GM18951 (cell line): ENCODE data around the gene ZBTB21.
"Not testable (repeated sequence)": the region's sequence is repeated elsewhere in the genome, so short reads cannot be mapped to it uniquely, and the experiment has no call there.

ENCODE experiments used
- POLR2A ChIP-seq: IDR thresholded peaks from 4 replicates; pipeline ENCODE4 v1.6.1; 2011; ENCODE audit warnings: mild to moderate bottlenecking; ENCODE audit not compliant: insufficient read length, insufficient read depth; ENCODE audit errors: extremely low read depth
- in situ Hi-C: fragments of 300-500 bp; cut with MboI; formaldehyde crosslinking; loops from one replicate; pipeline ENCODE4 v1.12.0; 2022; ENCODE audit warnings: low sequenced_read_pairs, mixed read lengths, inconsistent platforms; ENCODE audit not compliant: unreplicated experiment

ZBTB21 gene

DNA sequence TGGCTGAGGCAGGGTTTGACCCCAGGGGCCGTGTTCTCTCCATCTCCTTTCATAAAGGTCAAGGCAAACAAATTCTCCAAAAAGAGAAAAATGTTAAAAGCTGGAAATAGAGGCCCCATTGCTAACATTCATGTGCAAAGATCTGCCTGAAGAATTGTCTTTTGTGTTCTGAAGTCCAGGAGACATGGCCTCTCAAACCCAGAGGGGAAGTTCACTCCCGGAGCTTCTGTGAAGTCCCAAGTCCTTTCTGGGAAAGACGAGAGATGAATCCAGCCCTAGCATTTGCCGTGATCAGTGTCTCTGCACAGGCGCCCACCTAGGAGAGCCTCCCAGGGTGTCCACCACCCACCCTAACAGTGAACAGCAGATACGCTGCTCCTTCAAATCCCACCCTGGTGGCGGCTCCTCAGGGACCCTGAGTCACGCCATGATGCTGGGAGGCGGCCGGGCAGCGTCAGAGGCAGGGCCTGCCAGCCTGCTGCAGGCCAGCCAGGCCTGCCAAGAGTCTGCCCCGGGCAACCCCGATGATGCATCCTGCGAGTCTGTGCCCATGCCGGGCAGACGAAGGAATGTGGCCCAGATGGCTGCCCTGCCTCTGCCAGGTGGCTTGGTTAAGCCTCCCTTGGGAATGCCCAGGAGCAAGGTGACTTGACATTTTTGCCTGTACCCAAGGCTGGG, 51.1 kb downstream of the ZBTB21 start:
- no peak for TF ChIP-seq POLR2A
- in situ Hi-C loops: no loop called here

DNA sequence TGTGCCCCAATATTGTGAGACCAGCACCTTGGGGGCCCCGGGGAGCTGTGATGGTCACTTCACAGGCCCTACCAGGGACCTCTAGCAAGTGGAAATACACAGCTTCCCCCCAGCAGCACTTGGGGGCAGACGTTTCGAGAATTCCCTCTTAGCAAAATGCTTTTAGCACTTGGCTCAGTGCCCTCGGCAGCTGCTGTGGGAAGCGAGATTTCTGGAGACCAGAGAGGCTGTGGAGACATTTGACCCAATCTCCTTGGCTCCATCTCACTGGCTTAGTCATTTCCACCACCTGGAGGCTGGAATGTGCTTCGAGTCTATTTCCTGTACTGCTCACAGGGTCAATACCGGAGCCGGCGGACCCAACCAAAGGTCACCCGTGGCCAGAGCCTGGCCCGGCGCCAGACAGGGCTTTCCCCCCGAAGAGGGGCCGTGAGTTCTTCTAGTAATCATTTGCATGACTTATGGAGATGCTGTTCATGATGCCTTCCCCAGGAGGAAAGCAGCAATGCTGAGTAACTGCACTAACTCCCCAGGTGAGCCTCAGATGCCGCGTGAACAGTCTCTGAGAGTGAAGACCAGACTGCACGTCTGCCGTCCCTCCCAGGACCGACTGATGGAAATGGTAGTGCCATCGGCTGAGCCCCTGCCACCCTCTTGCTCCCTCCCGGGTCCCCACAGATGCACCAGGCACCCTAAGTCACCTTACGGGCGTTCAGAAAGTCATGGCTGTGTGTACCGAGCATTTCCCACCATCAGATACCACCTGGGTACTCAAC, 52.0 kb downstream of the ZBTB21 start:
- no peak for TF ChIP-seq POLR2A
- in situ Hi-C loops: no loop called here

DNA sequence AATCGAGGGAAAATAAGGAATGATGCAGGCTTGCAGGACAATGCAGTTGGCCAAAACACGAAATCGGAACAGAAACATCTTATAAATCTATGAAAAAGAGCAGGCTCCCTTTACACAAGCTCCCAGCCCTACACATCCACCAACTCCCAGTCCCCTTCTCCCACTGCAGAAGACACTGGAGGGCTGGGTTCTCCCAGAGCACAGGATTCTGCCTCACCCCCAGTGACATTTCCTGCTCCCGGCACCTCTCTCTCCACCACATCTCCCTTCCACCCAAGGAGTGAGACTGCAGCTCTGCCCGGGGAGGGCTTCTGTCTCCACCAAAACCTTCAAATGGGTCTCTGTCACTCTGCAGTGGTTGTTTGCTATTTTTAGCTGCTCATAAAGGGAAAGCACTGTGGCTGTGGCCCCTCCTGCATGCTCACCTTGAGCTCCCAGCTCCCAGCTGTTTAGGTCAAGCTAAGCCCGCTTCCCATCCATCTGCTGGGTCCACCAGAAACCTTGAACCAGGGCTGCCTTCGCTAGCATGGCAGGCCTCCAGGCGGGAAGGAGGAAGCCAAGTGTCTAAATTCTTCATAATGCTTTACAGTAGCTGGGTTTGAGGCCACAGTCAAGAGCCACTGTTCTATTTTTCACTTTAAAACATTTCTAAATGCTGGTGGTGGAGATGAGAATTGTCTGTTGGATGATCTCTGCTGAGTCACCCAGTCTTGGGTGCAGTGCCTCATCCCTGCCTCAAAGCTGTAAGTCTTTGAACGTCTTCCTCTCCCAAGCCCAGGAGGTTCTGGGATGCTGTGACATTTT, 53.0 kb downstream of the ZBTB21 start:
- in situ Hi-C loops: no loop called here
- no peak for TF ChIP-seq POLR2A

- no peak for TF ChIP-seq POLR2A
- in situ Hi-C loops: no loop called here
These were observed 54.6 kb downstream of the ZBTB21 start for GRCh38 chr21:41955516-41955915.

DNA sequence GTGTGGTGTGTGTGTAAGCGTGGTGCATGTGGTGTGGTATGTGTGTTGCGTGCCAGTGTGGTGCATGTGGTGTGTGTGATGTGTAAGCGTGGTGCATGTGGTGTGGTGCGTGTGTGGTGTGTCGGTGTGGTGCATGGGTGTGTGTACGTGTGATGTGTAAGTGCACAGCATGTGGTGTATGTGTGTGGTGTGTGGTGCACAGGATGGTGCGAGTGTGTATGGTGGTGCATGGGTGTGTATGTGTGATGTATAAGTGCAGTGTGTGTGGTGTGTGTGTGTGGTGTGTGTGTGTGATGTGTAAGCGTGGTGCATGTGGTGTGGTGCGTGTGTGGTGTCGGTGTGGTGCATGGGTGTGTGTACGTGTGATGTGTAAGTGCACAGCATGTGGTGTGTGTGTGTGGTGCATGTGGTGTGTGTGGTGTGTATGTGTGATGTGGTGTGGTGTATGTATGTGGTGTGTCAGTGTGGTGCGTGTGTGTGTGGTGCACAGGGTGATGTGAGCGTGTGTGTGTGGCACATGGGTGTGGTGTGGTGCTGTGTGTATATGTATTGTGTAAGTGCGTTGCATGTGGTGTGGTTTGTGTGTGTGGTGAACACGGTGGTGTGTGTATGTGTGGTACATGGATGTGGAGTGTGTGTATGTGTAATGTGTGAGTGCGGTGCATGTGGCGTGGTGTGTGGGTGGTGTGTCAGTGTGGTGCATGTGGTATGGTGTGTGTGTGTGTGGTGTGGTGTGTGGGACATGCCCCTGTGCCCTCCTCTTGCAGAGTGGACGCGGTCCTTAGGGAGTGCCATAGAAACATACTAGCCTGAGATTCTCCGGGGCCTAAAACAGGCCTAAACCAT, 55.3 kb downstream of the ZBTB21 start:
- TF ChIP-seq POLR2A: no peak
- in situ Hi-C loops: no loop called here

DNA sequence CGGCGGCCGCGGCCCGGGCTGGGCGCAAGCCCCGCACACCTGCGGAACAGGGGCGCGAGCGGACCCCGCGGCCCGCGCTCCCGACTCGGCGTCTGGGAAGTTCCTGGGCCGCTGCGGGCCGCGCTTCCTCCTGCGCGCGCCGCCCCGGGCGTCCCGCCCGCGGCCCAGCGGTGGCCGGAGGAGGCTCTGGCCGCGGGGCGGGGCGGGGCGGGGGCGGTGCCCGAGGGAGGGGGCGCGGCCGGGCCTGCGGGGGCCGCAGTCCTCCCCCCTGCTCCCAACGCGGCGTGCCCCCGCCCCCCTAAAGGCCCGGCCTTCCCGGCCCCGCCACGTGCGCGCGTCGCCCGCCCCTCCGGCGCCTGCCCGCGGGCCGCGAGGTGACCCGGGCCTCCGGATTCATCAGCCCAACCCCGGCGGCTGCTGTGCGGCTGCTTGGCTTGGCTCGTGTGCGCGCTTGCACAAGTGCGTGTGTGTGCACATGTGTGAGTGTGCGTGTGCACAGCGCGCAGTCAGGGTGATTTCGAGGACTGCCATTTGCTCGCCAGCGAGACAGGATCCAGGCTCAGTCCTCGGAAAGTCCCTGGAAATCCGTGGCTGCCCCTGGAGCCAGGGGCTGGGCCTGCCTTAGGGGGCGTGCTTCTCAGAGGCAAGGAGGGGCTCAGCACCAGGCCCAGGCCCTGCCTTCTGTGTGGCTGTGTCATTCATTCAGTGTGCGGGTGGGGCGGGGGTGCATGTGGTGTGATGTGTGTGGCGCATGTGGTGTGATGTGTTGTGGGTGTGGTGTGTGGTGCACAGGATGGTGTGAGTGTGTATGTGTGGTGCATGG, 56.1 kb downstream of the ZBTB21 start, which contains the start of gene C2CD2:
Gene C2CD2, minus strand, starts transcription at position 188 of the 823 bp plus-strand sequence. CDS start 370 bp downstream, outside the sequence.
- in situ Hi-C loops: no loop called here
- TF ChIP-seq POLR2A: peak; percentile 74

DNA sequence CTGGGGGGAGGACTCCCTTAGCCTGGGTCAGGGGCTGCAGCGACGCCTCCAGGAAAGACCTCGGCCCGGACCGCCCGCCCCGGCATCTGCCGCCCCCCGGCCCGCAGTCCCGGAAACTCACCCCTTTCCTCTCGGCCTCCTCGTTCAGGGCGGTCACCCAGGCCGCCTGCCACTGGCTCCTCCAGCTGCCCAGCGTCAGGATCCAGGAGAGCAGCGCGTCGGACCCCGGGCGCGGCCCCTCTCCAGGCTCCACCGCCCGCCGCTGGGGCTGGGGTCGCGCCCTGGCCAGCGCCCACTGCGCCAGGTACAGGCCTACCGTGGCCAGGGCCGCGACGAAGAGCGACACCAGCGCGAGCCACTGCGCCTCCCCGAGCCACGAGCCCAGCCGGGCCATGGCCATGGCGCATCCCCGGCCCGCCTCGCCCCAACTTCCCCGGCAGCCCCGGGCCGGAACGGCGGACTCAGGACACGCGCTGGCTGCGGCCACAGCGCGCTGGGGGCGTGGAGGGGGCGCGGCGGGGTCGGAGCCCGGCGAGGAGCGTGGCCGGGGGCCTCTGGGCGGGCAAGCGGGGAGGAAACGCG, 56.8 kb downstream of the ZBTB21 start:
- in situ Hi-C loops: no loop called here
- TF ChIP-seq POLR2A: no peak

DNA sequence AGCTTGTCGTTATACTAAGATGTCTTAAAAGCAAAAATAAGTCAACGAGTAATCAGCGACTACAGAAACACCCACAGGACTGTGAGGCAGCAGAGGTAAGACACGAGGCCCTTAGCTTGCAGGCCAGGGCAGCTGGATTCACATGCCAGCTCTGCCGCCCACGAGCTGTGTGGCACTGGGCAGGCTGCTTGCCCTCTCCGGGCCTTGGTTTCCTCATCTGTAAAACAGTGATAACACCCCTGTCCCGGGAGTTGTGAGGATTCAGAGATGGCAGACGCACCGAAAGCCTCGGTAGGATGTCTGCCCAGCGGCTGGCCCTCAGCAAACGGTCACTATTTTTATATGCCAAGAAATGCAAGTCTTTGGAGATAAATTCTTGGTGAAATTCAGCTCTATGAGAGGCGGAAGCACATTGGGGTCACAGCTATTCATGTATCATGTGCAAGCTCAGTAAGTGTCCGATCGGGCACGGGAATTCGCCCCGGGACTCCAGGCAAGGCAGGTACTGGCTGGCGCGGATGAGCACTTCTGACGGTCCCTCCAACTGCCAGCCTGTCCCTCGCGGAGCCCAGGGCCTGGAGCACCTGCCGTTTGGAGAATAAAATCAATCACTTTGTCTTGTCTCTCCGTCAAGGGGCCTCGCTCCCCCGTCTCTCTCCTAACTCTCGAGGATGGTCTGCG, 57.5 kb downstream of the ZBTB21 start:
- in situ Hi-C loops: no loop called here
- TF ChIP-seq POLR2A: no peak

DNA sequence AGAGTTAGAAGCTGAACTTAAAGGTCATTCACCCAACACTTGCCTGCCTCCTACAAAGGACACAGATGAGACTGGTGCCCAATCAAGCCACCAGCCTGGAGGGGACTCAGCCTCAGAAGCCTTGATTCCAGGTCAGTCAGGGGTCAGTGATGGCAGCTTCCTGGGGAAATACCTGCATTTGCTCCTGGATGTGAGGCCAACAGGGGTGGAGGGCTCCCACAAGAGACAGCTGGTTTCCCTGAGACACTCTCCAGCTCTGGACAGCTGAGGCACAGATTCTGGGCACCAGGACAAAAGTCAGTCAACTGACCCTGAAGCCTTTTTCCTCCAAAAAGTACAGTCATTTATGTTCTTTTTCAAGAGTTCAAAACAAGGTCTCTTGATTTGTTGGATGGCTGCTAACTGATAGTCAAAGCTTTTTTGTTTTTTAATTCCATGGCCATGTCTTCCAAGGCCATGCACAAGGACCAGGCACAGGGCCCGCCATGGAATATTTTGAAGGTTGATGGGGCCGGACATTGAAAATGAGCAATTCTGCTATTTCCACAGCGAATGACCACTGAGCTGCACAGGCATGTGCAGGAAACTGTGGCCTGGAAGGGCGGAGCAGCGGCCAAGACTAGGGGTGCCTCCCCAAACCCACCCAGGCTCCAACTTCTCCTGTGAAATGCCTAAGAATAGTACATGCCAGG, 58.1 kb downstream of the ZBTB21 start:
- in situ Hi-C loops: no loop called here
- TF ChIP-seq POLR2A: no peak

GRCh38 chr21:41950941-41951351, 59.2 kb downstream of the ZBTB21 start:
- no peak for TF ChIP-seq POLR2A
- in situ Hi-C loops: no loop called here

- in situ Hi-C loops: not testable (repeated sequence)
These were observed 60.5 kb downstream of the ZBTB21 start for GRCh38 chr21:41949631-41950030.

DNA sequence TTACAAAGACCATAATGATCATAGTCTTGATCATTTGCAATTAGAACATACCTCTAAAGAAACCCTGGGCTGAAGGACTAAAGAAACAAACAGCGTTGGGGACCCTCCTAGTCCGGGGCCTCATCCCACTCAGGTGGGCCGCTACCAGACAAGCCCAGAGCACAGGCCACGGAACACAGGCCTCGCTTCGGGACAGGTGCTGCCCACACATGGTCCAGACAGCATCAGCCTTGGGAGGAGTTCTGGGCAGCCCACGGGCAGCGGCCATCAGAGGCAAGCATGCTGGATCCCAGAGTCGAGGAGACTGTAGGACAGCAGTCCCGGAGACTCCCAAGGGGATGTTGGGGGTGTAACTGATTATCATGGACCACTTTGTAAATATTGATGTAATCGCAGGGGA, 61.3 kb downstream of the ZBTB21 start:
- no peak for TF ChIP-seq POLR2A
- in situ Hi-C loops: no loop called here
